ENCODE measurements around the gene CT47C1. TPM values are rescaled to one million over a fixed set of nuclear protein-coding genes. Genes with fewer than 3 reads are reported as not detected.
A peak's percentile ranks its signal among the peaks of the same experiment; 100 is the strongest.
"Not testable (repeated sequence)": the region's sequence is repeated elsewhere in the genome, so short reads cannot be mapped to it uniquely, and the experiment has no call there.

Gene CT47C1
- not detected in 2 replicates for total RNA-seq

- DNase-seq (ENCODE audit: low read depth): no peak
These were observed at the start of gene CT47C1 for GRCh38 chrX:119072744-119073143. Gene CT47C1 (plus strand): TSS chrX:119072993. CDS start chrX:119073226, 233 bp downstream.

- no peak for DNase-seq (ENCODE audit: low read depth)
These were observed 46.9 kb upstream of the CT47C1 start for GRCh38 chrX:119025900-119026299.

- DNase-seq (ENCODE audit: low read depth): not testable (repeated sequence)
These were observed 46.4 kb upstream of the CT47C1 start for GRCh38 chrX:119026344-119026743.

GRCh38 chrX:119027960-119028732, 44.6 kb upstream of the CT47C1 start:
- not testable (repeated sequence) for DNase-seq (ENCODE audit: low read depth)

GRCh38 chrX:119028733-119029330, 44.0 kb upstream of the CT47C1 start:
- DNase-seq (ENCODE audit: low read depth): no peak

- not testable (repeated sequence) for DNase-seq (ENCODE audit: low read depth)
These were observed 43.1 kb upstream of the CT47C1 start for GRCh38 chrX:119029656-119030055.

GRCh38 chrX:119030990-119031389, 41.8 kb upstream of the CT47C1 start:
- DNase-seq (ENCODE audit: low read depth): no peak

- DNase-seq (ENCODE audit: low read depth): no peak
These were observed 36.4 kb upstream of the CT47C1 start for GRCh38 chrX:119036107-119037029.

- no peak for DNase-seq (ENCODE audit: low read depth)
These were observed 32.4 kb upstream of the CT47C1 start for GRCh38 chrX:119040432-119040831.

- DNase-seq (ENCODE audit: low read depth): peak; percentile 93
These were observed 31.6 kb upstream of the CT47C1 start for GRCh38 chrX:119041175-119041574.

GRCh38 chrX:119042040-119042439, 30.8 kb upstream of the CT47C1 start:
- DNase-seq (ENCODE audit: low read depth): no peak

- no peak for DNase-seq (ENCODE audit: low read depth)
These were observed 29.8 kb upstream of the CT47C1 start for GRCh38 chrX:119042996-119043395.

GRCh38 chrX:119045884-119046283, 26.9 kb upstream of the CT47C1 start:
- peak; percentile 15 for DNase-seq (ENCODE audit: low read depth)

GRCh38 chrX:119055687-119056086, 17.1 kb upstream of the CT47C1 start:
- no peak for DNase-seq (ENCODE audit: low read depth)

- no peak for DNase-seq (ENCODE audit: low read depth)
These were observed 9.9 kb upstream of the CT47C1 start for GRCh38 chrX:119062750-119063374.

- DNase-seq (ENCODE audit: low read depth): no peak
These were observed 9.4 kb upstream of the CT47C1 start for GRCh38 chrX:119063428-119063827.

GRCh38 chrX:119067023-119067739, 5.6 kb upstream of the CT47C1 start:
- peak; percentile 47 for DNase-seq (ENCODE audit: low read depth)

- no peak for DNase-seq (ENCODE audit: low read depth)
These were observed 3.7 kb upstream of the CT47C1 start for GRCh38 chrX:119069128-119069527.

GRCh38 chrX:119069762-119070161, 3.0 kb upstream of the CT47C1 start:
- DNase-seq (ENCODE audit: low read depth): no peak

- no peak for DNase-seq (ENCODE audit: low read depth)
These were observed 1.4 kb upstream of the CT47C1 start for GRCh38 chrX:119071381-119071780.
